GM18511 (cell line): ENCODE results near the gene CYFIP2.
"Not testable (repeated sequence)": the region's sequence is repeated elsewhere in the genome, so short reads cannot be mapped to it uniquely, and the experiment has no call there.

Source experiments
- ATAC-seq: cut with Tn5 transposase; IDR thresholded peaks from one replicate; pipeline ENCODE4 v1.9.1; 2021; ENCODE audit warnings: mild to moderate bottlenecking, moderate library complexity; ENCODE audit not compliant: unreplicated experiment

CYFIP2 gene

DNA sequence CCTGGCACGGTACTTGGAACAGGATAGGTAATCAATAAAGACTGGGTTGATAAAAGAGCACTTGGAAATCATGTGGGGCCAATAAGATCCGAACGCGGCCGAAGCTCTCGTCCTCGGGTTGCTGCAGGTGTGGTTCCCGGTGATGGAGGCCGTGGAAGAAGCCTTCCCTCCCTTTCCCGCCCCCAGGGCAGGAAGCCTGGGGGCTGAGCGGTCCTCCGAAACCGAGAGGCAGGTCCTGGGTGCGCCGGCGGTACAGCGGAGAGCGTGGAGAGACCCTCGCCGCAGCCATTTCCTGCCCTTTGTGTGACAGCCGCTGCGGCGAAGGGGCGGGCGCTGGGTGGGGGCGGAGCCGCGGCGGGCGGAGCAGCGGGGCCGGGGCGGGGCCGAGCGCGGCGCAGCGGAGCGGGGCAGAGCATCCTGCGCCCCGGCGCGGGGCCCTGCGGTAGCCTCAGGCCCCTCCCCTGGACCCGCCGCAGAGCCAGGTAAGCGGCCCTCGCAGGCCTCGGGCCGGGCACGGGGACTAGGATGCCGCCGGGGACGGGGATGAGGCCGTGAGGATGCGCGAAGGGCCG lies at the start of gene CYFIP2:
CYFIP2 (plus strand) TSS at position 410 of the 572 bp plus-strand sequence. CDS start 19,239 bp downstream, outside the sequence.
- ATAC-seq, result peak; percentile 89

- no peak for ATAC-seq
These were observed 49.4 kb upstream of the CYFIP2 start for GRCh38 chr5:157216391-157217142.

GRCh38 chr5:157217289-157218024 lies 48.5 kb upstream of the CYFIP2 start:
- ATAC-seq, result no peak

GRCh38 chr5:157219491-157220271 lies 46.2 kb upstream of the CYFIP2 start:
- ATAC-seq, result peak; percentile 69

DNA sequence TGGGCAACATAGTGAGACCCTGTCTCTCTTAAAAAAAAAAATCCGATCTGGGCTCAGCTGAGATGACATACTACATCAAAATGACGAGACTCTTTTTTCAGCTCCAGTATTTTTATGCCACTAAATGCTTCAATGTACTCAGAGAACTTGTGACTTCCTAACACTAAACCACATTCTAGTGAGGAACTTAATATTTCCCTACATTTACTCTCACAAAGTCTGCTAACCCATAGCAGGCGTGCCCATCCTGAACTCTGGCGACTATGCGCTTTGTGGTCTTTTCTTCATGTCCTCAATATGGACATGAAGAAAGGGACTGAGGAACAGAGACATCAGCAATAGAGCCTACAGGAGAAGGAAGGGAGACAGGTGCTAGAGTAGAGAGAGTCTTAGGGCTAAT lies 44.0 kb upstream of the CYFIP2 start:
- no peak for ATAC-seq

- ATAC-seq, result no peak
These were observed 43.3 kb upstream of the CYFIP2 start for GRCh38 chr5:157222506-157223230.

DNA sequence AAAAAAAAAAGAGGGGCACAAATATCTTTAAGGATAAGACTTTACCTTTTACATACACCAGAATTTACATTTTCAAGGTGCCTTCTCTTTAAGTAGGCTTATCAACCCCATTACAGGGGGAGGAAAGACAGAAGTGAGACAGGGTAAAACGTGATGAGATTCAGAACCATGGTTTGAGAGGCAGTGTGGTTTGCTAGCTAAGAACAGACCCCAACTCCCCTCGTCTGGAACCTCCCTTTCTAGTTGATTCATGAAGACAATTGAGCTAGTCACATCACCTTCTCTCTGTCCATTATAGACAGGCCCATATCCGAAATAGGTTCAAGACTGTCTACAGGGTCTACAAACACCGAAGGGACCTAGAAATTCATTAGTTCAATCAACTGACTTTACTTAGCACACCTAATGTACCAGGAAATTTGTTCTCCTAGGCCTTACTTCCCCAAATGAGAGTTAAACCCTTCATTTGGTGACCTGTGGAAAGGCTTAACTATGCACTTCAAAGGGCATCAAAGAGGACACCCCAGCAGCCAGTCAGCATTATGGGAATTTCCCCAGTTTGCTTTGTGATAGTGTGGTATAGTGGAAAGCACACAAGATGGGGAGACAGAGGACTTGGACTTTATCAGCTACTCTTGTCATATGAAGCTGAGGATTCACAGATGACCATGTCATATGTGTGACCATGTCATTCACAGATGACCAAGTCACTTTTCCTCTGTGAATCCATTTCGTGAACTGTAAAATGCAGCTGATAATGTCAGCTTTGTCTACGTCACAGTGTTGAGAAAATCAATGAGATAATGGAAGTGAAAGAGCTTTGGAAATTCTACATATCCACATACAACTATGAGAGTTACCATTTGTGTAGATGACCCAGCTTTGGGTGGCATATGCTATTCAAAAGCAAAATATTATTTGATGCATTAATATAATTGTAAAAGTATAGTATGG lies 40.2 kb upstream of the CYFIP2 start:
- ATAC-seq, result no peak

DNA sequence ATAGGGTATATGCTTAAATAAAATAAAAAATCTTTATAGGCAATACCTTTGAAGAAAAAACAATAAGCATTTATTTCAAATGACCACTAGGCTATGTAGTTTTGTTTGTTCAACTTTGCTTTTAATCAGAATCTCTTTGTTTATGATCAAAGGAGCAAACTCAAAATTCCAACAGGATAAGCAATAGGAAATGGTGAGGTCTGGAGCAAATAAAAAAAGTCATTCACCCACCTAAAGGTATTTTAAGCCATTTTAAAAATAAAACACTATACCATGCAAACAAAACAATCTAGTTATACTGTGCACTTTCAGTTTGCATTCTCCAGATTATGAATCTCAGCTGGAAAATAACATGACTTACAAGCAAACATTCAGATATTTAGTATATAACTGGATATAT lies 35.3 kb upstream of the CYFIP2 start:
- no peak for ATAC-seq

GRCh38 chr5:157232706-157233105 lies 33.2 kb upstream of the CYFIP2 start:
- ATAC-seq, result no peak

DNA sequence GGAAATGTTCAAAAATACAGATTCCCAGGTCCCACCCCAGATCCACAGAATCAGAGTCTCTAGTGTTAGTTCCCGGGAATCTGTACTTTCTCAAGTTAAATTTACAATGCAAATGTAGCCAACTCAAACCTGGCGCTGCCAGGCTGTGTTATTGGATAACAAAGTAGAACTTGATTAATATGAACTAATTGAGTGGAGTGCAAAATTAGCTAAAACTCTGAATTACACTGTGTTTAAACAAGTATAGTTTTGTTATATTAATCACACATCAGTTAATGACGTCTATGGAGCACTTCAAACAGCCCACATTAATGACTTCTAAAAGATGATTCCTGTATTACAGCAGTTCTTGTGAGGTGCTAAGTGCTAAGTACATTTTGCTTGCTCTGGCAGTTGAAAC lies 32.4 kb upstream of the CYFIP2 start:
- no peak for ATAC-seq

DNA sequence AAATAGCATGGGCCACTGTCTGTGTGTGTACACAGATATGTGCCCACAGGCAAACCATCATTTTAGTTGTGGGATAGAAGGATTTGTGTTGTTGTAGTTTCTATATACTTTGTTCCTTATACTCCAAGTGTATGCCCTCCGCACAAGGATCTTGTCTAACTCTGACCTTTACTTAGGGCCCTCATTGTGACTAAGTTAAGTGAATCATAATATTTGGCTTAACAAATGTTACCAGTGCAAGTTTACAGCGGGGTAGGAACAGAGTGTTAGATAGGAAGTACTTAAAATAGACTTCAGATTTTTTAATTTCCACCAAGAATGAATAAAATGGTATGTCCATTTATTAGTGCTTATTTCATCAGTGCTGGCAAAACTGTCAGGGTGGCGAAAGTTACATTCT lies 29.5 kb upstream of the CYFIP2 start:
- no peak for ATAC-seq

DNA sequence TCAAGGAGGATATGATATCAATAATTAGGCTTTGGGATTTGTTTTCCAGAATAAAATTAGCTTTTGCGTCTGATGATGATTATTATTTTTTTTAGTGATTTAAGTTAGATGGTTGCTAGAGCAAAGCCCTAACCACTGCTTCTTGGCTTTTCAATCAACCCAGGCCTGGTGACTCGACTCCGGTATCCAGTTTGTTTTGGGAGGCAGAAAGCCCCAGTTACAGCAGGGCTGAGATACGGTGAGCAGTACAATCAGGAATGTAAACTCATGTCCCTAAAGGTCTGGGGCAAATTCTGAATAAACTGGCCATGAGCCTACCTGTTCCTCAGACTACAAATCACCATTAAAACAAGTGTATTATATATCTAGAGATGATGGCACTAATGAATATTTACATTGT lies 24.4 kb upstream of the CYFIP2 start:
- ATAC-seq, result no peak

GRCh38 chr5:157244704-157245103 lies 21.2 kb upstream of the CYFIP2 start:
- ATAC-seq, result not testable (repeated sequence)

DNA sequence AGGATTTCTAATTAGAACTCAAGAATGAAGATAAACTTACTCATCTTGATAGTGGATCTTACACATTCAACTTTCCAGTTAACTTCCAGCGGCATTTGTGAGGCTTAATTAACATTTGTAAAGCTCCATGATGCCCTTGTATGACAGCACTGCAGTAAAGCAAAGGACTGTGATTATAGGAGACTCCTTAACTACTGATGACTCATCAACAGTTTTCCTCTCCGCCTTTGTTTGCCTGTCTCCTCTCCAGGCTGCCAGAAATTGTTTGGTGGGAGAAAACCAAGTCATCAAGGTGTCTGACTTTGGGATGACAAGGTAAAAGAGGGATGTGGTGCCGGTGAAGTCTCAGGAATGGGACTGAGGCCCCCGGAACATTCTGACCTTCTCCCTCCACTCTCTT lies 20.4 kb upstream of the CYFIP2 start:
- ATAC-seq, result no peak

DNA sequence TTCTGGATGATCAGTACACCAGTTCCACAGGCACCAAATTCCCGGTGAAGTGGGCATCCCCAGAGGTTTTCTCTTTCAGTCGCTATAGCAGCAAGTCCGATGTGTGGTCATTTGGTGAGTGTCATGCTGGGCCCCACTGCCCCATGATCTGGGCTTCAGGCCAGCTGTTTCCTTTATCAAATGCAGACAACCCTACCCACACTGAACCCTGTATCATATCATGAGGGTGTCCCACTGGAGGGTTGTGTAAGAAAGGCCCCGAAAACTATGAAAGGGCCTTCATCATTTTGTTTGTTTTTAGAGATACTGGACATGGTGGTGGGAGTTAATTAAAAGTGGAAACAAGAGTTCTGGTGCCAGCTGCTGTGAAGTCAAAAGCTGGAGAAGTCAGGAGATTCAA lies 20.0 kb upstream of the CYFIP2 start:
- ATAC-seq, result no peak

DNA sequence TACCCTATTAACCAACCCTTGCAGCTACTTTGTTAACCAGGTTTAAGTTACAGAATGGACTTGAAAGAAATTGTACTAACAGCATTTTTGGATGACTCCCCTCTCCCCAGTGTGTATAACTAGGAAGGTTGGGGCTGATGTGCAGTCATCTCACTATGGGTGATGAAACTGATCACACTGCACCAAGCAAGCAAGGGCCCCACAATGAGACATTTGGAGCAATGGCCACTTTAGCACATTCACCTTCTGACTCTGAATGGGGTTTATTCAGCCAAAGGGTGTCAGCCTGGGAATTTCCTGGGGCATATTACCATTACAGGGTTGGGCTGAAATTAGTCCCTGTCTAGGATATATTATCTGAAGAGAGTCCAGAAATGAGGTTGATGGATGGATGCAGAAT lies 18.7 kb upstream of the CYFIP2 start:
- ATAC-seq, result no peak

DNA sequence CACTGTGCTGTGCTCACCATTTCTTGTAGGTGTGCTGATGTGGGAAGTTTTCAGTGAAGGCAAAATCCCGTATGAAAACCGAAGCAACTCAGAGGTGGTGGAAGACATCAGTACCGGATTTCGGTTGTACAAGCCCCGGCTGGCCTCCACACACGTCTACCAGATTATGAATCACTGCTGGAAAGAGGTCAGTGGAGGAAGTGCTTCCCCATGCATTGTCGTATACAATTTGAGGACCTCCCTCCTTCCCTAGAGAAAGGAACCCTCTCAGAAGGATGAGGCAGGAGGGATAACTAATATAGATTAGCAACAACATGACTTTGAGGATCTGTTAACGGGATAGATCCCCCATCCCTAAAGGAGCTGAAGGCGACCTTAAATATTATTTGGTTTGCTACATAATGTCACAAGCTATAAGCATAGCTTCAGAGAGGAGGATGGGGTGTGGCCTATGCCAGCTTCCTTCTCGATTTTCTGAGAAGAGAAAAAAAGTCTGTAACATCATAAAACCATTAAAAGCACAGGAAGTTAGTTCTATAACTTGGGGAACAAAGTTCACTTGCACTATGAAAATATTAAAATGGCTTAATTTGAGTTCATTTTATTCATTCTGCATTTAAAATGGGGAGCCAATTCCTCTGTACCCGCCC lies 17.0 kb upstream of the CYFIP2 start:
- no peak for ATAC-seq

DNA sequence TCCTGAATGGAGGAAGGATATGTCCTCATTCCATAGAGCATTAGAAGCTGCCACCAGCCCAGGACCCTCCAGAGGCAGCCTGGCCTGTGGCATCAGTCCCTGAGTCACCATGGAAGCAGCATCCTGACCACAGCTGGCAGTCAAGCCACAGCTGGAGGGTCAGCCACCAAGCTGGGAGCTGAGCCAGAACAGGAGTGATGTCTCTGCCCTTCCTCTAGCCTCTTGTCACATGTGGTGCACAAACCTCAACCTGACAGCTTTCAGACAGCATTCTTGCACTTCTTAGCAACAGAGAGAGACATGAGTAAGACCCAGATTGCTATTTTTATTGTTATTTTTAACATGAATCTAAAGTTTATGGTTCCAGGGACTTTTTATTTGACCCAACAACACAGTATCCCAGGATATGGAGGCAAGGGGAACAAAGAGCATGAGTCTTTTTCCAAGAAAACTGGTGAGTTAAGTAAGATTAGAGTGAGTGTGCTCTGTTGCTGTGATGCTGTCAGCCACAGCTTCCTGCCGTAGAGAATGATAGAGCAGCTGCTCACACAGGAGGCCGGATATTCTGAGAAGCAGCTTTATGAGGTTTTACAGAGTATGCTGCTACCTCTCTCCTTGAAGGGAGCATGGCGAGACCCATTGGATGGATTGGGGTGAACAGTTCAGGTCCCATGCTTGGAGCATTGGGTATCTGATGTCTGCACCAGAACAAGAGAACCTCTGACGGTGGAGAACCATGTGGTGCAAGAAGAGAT lies 13.0 kb upstream of the CYFIP2 start:
- peak; percentile 96 for ATAC-seq
